ENCODE data around the gene RASAL2. TPM values are rescaled to one million over a fixed set of nuclear protein-coding genes. Genes with fewer than 3 reads are reported as not detected.

The RASAL2 gene
- total RNA-seq, 1 donor from 2014 or later = 13.1 TPM

DNA sequence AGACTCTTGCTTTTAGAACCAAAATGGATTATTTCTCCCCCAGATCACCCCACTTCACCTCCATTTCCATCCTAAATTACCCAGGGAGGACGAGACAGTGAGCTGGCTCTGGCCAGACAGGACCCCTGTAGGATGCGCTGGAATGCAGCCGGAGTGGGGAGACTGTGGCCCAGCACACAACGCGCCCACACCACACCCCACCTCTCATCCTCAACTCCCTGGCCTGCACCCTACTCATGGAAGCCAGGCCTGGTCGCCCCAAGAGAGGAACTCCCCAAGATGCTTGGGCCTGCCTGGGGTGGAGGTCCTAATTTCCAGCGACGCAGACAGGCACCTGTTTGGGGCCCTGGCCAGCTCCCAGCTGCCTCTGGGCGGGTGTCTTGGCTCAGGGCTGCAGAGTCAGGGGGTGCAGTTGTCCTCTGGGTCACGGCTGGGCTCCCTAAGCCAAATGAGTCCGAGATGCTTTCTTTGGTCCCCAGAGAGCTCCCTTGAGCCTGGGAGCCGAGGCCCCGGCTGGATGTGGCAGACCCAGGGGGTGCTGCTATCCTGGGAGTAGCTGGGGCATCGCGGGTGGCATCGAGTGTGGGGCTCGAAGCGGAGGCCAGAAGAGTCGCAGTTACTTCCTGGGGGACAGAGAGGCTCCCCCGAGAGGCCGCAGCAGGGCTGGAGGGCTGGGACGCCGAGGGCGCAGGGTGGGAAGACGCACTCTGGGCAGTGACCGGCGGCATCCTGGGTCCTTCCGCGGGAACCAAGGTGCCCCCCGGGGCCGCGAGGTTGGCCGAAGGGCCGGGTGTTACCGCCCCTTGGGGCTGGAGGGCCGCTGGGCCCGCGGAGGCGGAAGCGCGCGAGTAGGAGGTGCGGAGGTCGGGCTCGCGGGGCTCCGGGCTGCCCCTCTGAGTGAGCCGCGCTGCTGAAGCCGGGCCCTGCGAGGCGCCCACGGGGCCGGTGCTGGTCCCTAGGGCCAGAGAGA, 392.5 kb downstream of the RASAL2 start:
- DNase-seq (ENCODE audit: low read depth in 2 of 2) = no peak

DNA sequence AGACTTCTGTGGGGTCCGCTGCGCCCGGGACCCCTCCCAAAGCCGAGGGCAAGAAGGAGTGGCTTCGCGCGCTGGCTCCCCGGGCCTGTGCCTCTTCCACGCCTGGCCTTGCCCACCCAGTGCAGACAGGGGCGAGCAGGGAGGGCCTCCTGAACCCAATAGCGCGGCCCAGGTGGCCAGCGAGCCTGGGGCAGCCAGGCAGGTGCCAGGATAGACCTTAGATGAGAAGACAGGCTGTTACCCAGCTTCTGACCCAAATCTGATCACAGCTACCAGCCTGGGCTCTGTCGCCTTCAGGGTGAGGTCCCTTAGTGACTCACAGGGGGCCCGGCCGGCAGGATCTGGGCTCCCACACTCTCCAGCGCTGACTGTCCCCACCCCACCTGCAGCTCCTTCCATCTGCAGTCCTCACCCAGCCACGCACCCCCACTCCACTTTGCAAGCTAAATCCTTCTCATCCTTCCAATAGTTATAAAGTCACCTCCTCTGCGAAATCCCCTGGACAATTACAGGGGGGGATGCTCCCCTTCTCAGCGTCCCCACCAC, 393.2 kb downstream of the RASAL2 start:
- no peak for DNase-seq (ENCODE audit: low read depth in 2 of 2)

DNA sequence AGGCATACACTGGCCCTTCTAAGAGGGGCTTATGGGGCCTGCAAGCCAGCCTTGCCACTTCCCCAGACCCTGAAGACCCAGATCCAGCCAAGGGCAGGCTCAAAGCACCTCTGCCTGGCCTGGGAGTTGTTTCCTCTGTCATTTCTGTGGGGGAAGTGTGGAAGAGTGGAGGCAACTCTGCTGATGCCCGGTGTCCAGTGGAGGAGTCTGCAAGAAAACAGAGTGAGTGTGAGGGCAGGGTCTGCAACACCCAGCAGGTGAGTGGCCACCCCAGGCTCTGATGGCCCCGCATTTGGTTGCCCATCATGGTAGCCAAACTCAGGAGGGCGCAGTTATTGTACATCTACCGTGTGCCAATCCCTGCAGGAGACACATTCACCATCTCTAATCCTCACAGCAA, 394.5 kb downstream of the RASAL2 start:
- no peak for DNase-seq (ENCODE audit: low read depth in 2 of 2)

DNA sequence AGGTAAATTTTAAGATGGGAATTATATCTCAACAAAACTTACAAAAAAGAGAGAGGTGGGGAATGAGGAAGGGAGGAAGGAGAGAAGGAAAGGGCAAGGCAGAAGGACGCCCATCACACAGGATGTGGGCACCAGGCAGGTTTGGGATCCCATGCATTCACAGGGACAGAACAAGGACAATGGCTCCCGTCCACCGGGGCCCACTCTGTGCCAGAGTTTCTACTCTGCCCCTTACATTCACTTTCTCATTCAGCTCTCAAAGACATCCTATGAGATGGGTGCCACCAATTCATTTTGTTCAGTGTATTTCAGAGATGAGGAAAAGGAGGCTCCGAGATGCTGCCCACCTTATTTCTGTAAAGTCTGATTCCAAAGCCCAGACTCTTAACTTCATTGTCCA, 395.5 kb downstream of the RASAL2 start:
- no peak for DNase-seq (ENCODE audit: low read depth in 2 of 2)

DNA sequence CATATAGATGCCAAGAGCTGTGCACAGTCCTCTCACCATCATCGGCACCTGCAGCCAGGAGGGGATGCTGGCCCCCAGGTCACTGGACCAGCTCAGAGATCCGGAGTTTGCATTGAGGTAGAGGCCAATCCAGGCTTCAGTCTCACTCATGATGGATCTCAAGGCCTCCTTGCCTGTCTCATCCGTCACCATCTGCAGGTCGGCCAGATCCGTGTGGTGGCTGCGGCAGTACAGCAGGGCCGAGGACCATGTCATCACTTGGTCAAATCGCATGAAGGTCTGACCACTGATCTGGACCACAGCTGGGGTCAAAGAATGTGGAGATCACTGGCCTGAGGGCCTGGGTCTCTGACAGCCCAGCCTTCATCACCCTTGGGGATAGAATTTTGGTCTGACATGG, 396.2 kb downstream of the RASAL2 start:
- DNase-seq (ENCODE audit: low read depth in 2 of 2) = no peak

DNA sequence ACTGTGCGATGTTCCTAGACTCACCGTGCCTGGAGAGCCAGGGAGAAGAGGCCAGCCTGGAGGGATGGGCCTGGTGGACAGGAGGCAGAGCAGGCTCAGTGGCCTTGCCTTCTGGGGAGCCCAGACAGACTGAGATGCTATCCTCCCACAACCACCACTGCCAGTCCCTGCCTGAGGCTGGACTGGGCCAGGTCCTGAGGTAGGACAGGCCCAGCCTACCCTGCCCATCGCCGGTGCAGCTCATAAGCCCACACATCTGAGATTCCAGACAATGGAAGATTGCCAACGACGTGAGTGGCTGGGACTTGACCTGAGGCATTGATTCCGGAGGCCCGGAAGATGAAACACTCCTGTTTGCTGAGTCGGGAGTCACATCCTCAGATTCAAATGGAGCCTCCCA, 397.1 kb downstream of the RASAL2 start:
- no peak for DNase-seq (ENCODE audit: low read depth in 2 of 2)

DNA sequence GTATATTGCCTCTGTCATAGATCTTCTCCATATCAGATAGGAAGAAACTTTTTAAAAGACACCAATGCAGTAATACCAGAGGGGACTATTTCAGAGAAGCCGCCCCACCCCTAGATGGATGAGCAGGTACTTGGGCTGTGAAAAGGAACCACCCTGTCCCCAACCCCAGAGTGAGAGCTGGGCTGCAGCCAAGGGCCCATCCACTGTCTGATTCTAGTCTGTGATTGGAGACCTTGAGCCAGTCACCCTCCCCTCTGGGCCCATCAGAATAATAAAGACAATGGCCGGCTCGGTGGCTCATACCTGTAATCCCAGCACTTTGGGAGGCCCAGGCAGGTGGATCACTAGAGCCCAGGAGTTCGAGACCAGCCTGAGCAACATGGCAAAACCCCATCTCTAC, 397.8 kb downstream of the RASAL2 start:
- no peak for DNase-seq (ENCODE audit: low read depth in 2 of 2)

DNA sequence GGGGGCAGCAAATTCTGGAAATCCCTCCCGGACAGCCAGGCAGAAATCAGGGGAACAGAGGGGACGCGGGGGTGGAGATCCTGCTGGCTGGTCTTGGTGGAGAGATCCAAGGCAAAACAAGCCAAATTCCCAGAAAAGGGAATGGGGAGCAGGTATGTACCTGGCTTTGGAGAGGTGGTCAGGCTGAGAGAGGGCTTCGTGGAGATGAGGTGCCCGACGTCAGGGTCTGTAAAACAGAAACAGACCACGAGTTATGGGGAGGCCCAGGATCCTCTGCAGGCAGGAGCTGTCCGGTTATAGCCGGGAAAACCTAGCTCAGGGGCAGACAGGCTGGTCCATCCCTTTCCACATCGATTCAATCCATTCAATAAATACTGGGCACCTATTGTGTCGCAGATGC, 398.4 kb downstream of the RASAL2 start:
- no peak for DNase-seq (ENCODE audit: low read depth in 2 of 2)

DNA sequence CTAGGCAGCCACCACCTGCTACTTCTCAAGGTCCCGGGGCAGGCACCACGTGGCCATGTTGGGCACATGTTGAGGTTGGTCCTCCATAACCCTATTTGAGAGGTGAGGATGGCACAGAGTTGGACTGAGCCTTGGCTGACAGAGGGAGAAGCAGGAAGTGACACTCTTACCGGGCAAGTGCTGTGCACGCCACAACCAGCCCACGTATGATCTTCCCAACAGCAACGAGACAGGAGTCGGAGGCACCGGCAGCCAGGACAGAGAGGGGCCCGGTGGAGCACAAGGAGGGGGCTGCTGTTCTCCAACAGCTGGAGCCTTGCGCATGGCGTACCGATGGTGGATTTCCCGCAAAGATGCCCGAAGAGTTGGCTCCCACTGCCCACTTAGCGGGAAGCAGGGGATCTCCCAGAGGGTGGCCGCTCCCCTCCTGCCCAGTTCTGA, 399.4 kb downstream of the RASAL2 start:
- no peak for DNase-seq (ENCODE audit: low read depth in 2 of 2)

DNA sequence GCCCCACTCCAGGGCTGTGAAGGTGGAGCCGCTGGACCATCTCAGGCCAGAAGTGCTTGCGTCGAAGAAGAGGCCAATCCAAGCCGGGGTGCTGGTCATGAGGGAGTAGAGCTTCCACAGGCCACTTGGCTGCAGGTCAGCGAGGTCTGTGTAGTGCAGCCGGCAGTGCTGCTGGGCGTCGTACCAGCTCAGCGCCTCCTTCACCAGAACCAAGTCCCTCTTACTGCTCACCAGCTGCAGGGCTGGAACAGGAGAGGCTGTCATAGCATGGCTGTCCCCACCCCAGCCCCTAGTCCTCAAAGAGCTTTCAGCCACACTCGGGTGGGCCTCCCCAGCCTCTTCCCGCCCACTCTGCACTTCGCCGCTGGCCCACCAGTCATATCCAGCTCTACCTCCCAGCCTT, 400.7 kb downstream of the RASAL2 start:
- DNase-seq (ENCODE audit: low read depth in 2 of 2) = no peak

DNA sequence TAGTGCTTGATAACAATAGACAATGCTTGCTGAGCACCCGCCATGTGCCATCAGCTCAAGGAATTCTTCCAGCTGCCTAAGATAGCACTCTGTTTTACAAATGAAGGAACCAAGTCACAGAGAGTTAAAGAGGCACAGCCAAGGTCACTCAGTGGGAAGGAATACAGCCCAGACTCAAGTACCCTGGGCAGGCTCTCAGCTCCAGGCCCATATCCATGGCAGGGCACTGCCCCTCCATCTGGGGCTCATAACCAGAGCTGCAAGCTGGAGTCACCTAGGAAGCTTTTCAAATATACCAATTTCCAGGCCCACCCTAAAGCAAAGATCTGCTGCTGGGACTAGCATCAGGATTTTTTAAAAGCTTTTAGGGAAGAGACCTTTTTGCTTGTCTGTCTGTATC, 401.3 kb downstream of the RASAL2 start:
- no peak for DNase-seq (ENCODE audit: low read depth in 2 of 2)

DNA sequence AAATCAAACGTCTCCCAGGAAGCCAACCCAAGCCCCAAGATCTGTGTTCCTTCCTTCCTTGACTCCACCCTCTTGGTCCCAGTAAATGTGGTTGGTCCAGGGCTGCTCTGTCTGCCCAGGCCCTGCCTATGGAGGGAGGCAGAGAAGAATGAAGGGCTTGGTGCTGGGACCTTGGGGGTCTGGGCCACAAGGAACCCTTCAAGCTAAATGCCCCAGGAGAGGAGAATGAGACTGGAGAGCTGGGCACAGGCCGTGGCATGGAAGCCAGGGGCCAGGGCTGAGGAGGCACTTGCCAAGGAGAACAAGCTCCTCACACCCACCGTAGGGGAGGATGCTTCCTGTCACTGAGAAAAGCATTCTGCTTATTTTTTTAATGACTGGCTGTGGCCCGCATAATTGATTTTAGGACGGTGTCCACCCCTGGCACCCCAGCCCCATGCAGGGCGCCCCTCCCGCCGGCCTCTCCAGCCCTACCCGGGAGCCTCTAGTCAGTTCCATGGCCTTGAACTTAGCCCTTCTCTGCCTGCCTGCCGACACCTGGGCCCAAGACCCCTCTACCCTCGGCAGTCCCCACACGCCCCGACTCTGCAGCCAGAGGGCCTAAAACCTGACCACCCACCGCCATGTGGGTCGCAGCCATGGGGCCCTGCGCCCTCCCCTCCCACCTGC, 402.0 kb downstream of the RASAL2 start:
- no peak for DNase-seq (ENCODE audit: low read depth in 2 of 2)

DNA sequence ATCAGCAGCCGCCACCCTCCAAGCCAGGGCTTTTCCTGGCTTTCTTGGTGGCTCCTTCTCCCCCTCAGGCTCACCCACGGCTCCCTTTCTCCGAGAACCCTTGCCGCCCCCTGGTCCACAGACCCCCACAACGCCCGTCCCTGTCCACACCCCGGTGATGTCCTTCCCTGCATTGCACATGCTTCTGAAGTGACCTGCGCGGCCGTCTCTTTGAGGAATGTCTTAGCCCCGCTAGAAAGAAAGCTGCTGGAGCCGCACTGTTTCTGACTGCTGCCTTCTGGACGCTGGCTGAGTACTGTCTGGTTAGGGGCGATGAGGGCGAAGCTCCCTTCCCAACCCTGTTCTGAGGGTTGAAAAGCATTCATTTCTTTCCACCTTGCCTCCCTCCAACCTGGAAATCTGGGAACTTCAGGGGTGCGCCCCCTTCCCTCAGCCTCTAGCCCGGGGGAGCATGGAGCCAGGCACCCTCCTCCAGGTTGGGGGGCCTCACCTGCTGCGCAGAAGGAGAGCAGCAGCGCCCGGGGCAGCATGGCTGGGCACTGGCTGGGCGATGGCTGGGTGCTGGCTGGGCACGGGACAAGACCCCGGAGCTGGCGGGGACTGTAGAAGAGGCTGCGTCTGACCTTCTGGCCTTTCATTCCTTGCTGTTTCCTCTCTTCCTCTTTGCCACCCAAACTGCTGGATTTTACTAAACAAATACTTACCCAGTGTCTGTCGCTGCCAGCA, 402.7 kb downstream of the RASAL2 start, which contains the start of gene CLEC20A:
Gene CLEC20A (minus strand): TSS at position 555 of the 726 bp plus-strand sequence. CDS start 25 bp downstream, at position 530.
- DNase-seq (ENCODE audit: low read depth in 2 of 2) = no peak

DNA sequence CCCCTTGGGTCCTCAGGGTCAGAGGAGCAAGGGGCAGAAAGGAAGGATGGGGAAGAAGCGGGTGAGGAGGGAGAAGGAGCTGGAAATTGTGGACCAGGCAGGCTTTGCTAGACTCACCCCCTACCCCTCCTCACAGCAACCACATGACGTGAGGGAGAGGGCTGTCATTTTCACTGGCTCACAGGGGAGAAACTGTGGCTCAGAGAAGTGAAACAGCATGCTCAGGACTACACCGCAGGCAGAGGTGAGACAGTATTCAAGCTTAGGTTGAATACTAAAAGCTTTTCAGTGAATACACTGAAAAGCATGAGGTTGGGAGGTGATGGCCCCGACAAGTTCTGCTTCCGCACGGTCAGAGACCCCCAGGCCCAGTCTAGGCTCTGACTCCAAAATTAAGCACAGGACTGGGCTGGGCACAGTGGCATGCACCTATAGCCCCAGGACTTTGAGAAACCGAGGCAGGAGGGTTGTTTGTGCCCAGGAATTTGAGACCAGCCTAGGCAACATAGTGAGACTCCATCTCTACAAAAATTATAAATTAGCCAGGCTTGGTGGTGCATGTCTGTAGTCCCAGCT, 404.1 kb downstream of the RASAL2 start:
- no peak for DNase-seq (ENCODE audit: low read depth in 2 of 2)

DNA sequence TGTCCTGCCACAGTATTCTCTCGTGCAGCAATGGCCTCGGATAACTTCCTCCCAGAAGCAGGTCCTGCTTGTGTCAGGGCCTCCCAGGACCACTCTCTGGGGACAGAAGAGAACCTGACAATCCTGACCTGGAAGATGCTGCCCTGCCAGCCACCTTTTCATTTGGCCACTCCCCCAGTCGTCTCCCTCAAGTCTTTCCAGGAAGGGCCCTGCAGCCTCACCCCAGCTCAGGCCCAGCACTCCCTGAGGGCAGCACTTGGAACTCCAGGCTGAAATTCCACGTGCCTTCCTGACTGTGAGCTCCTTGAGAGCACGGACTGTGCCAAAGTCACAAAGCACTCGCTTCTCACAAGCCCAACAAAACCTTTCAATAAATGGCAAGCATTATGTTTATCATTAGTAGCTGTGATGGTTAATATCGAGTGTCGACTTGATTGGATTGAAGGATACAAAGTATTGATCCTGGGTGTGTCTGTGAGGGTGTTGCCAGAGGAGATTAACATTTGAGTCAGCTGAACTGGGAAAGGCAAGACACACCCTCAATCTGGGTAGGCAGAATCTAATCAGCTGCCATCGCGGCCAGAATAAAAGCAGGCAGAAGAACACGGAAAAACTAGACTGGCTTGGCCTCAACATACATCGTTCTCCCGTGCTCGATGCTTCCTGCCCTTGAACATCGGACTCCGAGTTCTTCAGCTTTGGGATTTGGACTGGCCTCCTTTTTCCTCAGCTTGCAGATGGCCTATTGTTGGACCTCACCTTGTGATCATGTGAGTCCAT, 405.2 kb downstream of the RASAL2 start:
- DNase-seq (ENCODE audit: low read depth in 2 of 2) = no peak

DNA sequence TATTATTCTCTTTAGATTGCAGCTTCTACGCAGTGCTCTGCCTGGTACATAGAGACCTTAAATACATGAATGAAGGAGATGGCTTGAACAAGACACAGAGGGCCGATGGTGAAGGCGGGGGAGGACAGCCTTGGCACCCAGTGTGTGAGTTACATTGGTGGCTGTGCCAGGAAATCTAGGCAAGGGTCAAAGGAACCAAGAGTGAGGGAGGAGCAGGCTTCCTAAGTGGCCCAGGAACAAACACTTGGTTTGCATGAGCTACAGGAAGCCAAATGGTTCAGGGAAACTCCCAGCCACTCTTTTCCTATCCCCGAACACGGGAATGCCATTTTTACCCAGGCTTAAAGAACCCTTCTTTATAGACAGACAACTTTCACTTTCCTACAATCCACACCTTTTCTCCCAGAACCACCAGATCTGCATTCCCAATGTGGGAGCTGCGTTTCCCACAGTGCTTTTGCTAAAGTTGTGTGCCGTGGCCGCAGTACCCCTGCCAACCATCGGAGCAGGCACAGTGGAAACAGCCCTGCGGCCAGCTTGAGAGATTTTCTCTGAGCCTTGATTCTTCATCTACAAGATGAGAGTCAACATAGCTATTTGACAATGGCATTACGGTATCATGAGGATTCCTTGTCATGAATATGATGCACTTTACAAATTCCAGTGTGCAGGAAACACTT, 406.3 kb downstream of the RASAL2 start:
- DNase-seq (ENCODE audit: low read depth in 2 of 2) = no peak

DNA sequence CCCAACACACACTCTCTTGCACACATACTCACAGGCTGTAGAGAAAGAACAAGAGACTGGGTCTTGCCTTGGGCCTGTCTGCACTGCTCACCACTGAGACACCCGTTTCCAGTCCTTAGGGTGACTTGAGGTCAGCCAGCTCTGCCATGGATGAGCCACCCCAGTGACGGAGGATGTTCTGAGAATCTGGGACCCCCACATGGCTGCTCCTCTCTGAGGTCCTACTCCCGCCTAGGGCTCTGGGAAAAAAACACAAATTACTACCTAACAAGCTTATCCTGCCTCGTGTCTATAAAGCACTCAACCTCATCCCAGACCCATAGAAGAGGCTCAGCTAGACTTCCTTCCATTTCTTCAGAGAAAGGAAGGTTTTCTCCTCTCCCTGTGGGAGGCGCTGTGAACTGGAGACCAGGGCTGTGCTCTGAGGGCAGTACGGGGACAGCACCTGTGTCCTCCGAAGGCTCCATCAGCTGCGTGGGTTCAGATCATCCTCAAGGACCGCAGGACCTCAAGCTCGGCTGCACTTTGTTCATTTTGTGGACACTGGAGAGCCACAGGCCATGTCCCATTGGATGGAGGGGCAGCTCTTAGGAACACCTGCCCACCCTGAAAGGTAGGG, 407.1 kb downstream of the RASAL2 start:
- no peak for DNase-seq (ENCODE audit: low read depth in 2 of 2)

DNA sequence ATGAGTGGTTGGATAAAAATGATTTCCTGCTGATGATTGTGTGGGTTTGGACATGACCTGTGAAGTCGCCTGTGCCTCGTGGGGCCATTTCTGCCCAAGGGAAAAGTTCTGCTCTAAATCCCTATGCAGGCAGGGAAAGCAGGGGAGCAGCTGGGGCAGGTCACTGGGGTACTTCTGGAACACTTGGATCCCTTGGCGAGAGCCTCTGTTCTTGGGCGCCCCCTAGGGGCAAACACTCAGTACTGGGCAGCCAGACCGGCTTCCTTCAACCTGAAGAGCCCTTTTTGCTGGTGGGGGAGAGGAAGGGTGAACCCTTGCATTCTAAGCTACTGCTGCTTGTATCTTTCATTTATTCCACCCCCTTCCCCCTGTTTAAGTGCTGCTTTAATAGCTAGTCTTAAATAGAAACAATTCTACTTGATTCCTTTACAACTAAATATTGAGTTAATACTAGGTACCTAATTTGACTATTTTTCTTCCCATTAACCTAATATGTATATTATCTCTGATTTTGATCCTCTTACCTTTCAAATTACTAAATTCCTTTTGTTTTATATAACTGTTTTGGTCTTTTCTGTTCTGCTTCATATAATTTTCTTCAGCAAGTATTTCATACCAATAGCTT, 407.9 kb downstream of the RASAL2 start:
- DNase-seq (ENCODE audit: low read depth in 2 of 2) = peak; percentile 73

DNA sequence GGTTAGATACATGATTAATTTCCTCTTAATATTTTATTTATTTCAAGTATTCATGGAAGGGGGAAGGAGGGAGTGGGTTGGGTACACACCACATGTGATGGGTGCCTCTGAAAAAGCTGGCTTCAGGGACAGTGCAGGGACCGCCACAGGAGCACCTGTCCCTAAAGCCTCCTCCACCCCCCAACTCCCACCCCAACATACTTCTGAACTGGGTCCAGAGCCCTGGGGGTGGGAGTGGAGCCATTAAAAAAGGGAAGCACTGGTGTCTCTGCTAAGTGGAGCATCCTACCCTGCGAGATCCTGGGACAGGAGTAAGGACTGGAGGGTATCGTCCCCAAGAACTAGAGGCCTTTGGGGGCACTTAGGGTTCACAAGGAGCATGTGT, 408.4 kb downstream of the RASAL2 start:
- no peak for DNase-seq (ENCODE audit: low read depth in 2 of 2)

Data from lung microvascular endothelial cell (primary cell).